H1 (cell line): ENCODE data around the gene PRELID1. TPM values are rescaled to one million over a fixed set of nuclear protein-coding genes. Genes with fewer than 3 reads are reported as not detected.
"Not testable (repeated sequence)": the region's sequence is repeated elsewhere in the genome, so short reads cannot be mapped to it uniquely, and the experiment has no call there.

Source experiments
- CTCF ChIA-PET: fragments of 300-600 bp; sonication (Branson Sonifier 250); formaldehyde crosslinking; loops from one replicate; lab custom pipeline; 2021; ENCODE audit not compliant: partially characterized antibody; lab: Charles Lee
- POLR2A ChIA-PET: fragments of 300-600 bp; sonication (Branson Sonifier 250); formaldehyde crosslinking; loops from one replicate; lab custom pipeline; 2021; ENCODE audit warnings: inconsistent platforms; ENCODE audit not compliant: partially characterized antibody; lab: Charles Lee
- DNase-seq, 2 experiments: peaks; one replicate each; pipeline versions ENCODE4 v3.0.0 to v3.0.0-alpha.2; 2010 to 2022; ENCODE audit warnings: low spot score in 2 of 2, low read depth in 1 of 2, mixed read lengths in 1 of 2
- FAIRE-seq: peaks from 2 replicates; lab custom pipeline; 2011; peaks lifted over from hg19 to GRCh38; lab: Jason Lieb, UNC
- H2AFZ ChIP-seq: 2 replicates; pipeline ENCODE4 v1.8.1; 2012; ENCODE audit warnings: low read length, inconsistent platforms
- H2AK5ac ChIP-seq: 2 replicates; pipeline ENCODE4 v1.6.1; 2013; ENCODE audit warnings: low read depth, low read length
- H2BK120ac ChIP-seq: replicated peaks from 2 replicates; pipeline ENCODE3; 2013; ENCODE audit warnings: low read depth, low read length, inconsistent platforms
- H2BK12ac ChIP-seq: 2 replicates; pipeline ENCODE4 v1.6.1; 2013; ENCODE audit warnings: low read depth, low read length
- H2BK15ac ChIP-seq: 2 replicates; pipeline ENCODE4 v1.6.1; 2013; ENCODE audit warnings: low read length
- H2BK20ac ChIP-seq: 2 replicates; pipeline ENCODE4 v1.6.1; 2013; ENCODE audit warnings: low read length
- H2BK5ac ChIP-seq: 2 replicates; pipeline ENCODE4 v1.6.1; 2013; ENCODE audit warnings: low read depth, low read length
- H3K14ac ChIP-seq: 2 replicates; pipeline ENCODE4 v1.6.1; 2013; ENCODE audit warnings: inconsistent platforms; ENCODE audit not compliant: insufficient read length
- H3K18ac ChIP-seq: 2 replicates; pipeline ENCODE4 v1.6.1; 2013; ENCODE audit warnings: low read length; ENCODE audit errors: extremely low read depth
- H3K23ac ChIP-seq: 2 replicates; pipeline ENCODE4 v1.6.1; 2013; ENCODE audit warnings: inconsistent platforms; ENCODE audit not compliant: insufficient read length
- H3K23me2 ChIP-seq: 2 replicates; pipeline ENCODE4 v1.6.1; 2013; ENCODE audit warnings: low read depth, low read length
- H3K27ac ChIP-seq: 2 replicates; pipeline ENCODE4 v1.6.1; 2011; ENCODE audit warnings: low read depth, low read length, inconsistent platforms
- H3K27me3 ChIP-seq, 4 experiments: replicated peaks in 1 of 4; 1 replicate in 1 of 4; 2 replicates in 3 of 4; pipeline versions ENCODE4 v1.6.1 to v1.8.1; 2011 to 2013; ENCODE audit warnings: low read length in 3 of 4, mild to moderate bottlenecking in 3 of 4, inconsistent platforms in 2 of 4, mixed read lengths in 2 of 4, moderate library complexity in 1 of 4; ENCODE audit not compliant: control insufficient read depth in 3 of 4, insufficient read depth in 3 of 4; ENCODE audit errors: extremely low read depth in 1 of 4
- H3K36me3 ChIP-seq, 4 experiments: 2 replicates each; pipeline versions ENCODE4 v1.6.1 to v1.8.1; 2011 to 2013; ENCODE audit warnings: mild to moderate bottlenecking in 4 of 4, low read length in 3 of 4, moderate library complexity in 2 of 4, control low read depth in 1 of 4, inconsistent platforms in 1 of 4; ENCODE audit not compliant: insufficient read depth in 4 of 4, control insufficient read depth in 2 of 4
- H3K4ac ChIP-seq: replicated peaks from 2 replicates; pipeline ENCODE3; 2013; ENCODE audit warnings: low read length, low read depth, mixed read lengths, inconsistent platforms; ENCODE audit not compliant: insufficient read length
- H3K4me1 ChIP-seq, 4 experiments: replicated peaks in 1 of 4; 1 replicate in 1 of 4; 2 replicates in 3 of 4; pipeline versions ENCODE4 v1.6.1 to v1.8.1; 2011 to 2013; ENCODE audit warnings: low read length in 3 of 4, inconsistent platforms in 2 of 4, mixed read lengths in 1 of 4; ENCODE audit not compliant: insufficient read depth in 4 of 4, control insufficient read depth in 3 of 4
- H3K4me2 ChIP-seq, 2 experiments: 2 replicates each; pipeline versions ENCODE4 v1.6.1 to v1.8.1; 2011 to 2013; ENCODE audit warnings: low read depth in 2 of 2, low read length in 2 of 2, control low read depth in 1 of 2, inconsistent platforms in 1 of 2, mild to moderate bottlenecking in 1 of 2; ENCODE audit not compliant: insufficient read depth in 1 of 2
- H3K4me3 ChIP-seq, 4 experiments: fragments of 200-600, 300-600 bp in 1 of 4; sonication (generic), shearing (Covaris generic), sonication (Bioruptor Twin) in 1 of 4; 2 replicates each; pipeline versions ENCODE4 v1.5.1 to v1.8.1; 2011 to 2016; ENCODE audit warnings: low read length in 4 of 4, low read depth in 3 of 4, control low read depth in 2 of 4, inconsistent platforms in 2 of 4, mild to moderate bottlenecking in 2 of 4, mixed read lengths in 1 of 4, moderate library complexity in 1 of 4; ENCODE audit not compliant: insufficient read depth in 2 of 4; ENCODE audit errors: extremely low read depth in 1 of 4
- H3K56ac ChIP-seq: replicated peaks from 2 replicates; pipeline ENCODE3; 2013; ENCODE audit warnings: low read depth, mild to moderate bottlenecking, mixed read lengths, low read length, inconsistent platforms; ENCODE audit not compliant: insufficient read length
- H3K79me1 ChIP-seq: 2 replicates; pipeline ENCODE4 v1.6.1; 2013; ENCODE audit warnings: low read depth, low read length, control low read depth
- H3K79me2 ChIP-seq, 2 experiments: 2 replicates each; pipeline versions ENCODE4 v1.6.1 to v1.8.1; 2012 to 2013; ENCODE audit warnings: low read length in 2 of 2, mild to moderate bottlenecking in 2 of 2, inconsistent platforms in 1 of 2; ENCODE audit not compliant: insufficient read depth in 2 of 2, control insufficient read depth in 1 of 2
- H3K9ac ChIP-seq, 4 experiments: replicated peaks in 1 of 4; 1 replicate in 1 of 4; 2 replicates in 3 of 4; pipeline versions ENCODE4 v1.6.1 to v1.8.1; 2011 to 2013; ENCODE audit warnings: low read depth in 3 of 4, low read length in 3 of 4, control low read depth in 2 of 4, mild to moderate bottlenecking in 2 of 4, moderate library complexity in 2 of 4, inconsistent platforms in 1 of 4; ENCODE audit errors: extremely low read depth in 1 of 4
- H3K9me3 ChIP-seq, 2 experiments: 2 replicates each; pipeline versions ENCODE4 v1.6.1 to v1.8.1; 2012 to 2013; ENCODE audit warnings: mild to moderate bottlenecking in 2 of 2, moderate library complexity in 2 of 2, control low read depth in 1 of 2, inconsistent platforms in 1 of 2, low read depth in 1 of 2, low read length in 1 of 2, mixed read lengths in 1 of 2; ENCODE audit not compliant: insufficient read depth in 2 of 2
- H4K20me1 ChIP-seq, 2 experiments: replicated peaks in 1 of 2; 2 replicates each; pipeline versions ENCODE3 to v1.8.1; 2011 to 2013; ENCODE audit warnings: inconsistent platforms in 2 of 2, low read length in 2 of 2, mild to moderate bottlenecking in 1 of 2; ENCODE audit not compliant: insufficient read depth in 2 of 2, control insufficient read depth in 1 of 2
- H4K5ac ChIP-seq: 2 replicates; pipeline ENCODE4 v1.6.1; 2013; ENCODE audit warnings: low read length, low read depth, mixed read lengths, inconsistent platforms; ENCODE audit not compliant: insufficient read length
- H4K8ac ChIP-seq: 2 replicates; pipeline ENCODE4 v1.8.0; 2013; ENCODE audit warnings: mild to moderate bottlenecking, moderate library complexity, low read length, inconsistent platforms; ENCODE audit not compliant: insufficient read depth; ENCODE audit errors: extremely low read depth
- H4K91ac ChIP-seq: replicated peaks from 2 replicates; pipeline ENCODE3; 2013; ENCODE audit warnings: low read length, mixed read lengths, inconsistent platforms; ENCODE audit not compliant: insufficient read length
- WGBS, 2 experiments: shearing (Covaris generic) in 1 of 2; methylation state at CpG; one replicate each; pipeline versions ENCODE4 v1.1.6 to v1.1.7; 2013 to 2015; ENCODE audit warnings: low lambda C conversion rate in 2 of 2, mixed read lengths in 2 of 2, inconsistent platforms in 1 of 2, low coverage in 1 of 2, missing lambda C conversion rate in 1 of 2; ENCODE audit not compliant: insufficient replicate concordance in 2 of 2, insufficient coverage in 1 of 2, insufficient read length in 1 of 2; ENCODE audit errors: extremely low coverage in 1 of 2, missing lambda C conversion rate in 1 of 2; 5-methylcytosine and 5-hydroxymethylcytosine counted together
- polyA plus RNA-seq, 7 experiments: library from polyadenylated mRNA; depleted of rRNA in 3 of 7; stranded (reverse) in 5 of 7; unstranded in 2 of 7; fragments of >200 nt in 5 of 7; fragments of 200-250 nt in 2 of 7; gene quantifications; 1 replicate in 5 of 7; 2 replicates in 1 of 7; 4 replicates in 1 of 7; pipeline versions ENCODE4 v1.2.1 to v1.2.3, GENCODE V29; 2011 to 2013; ENCODE audit warnings: missing spikeins in 2 of 7, mixed read lengths in 2 of 7
- total RNA-seq: library from RNA; stranded (reverse); fragmentation: NEBNext Ultra II Directional; extraction: Animal tissue kit (Norgen Biotek cat#: 25700); gene quantifications from 2 replicates; pipeline ENCODE4 v1.2.1, GENCODE V29; 2021

Gene PRELID1
- total and polyA plus RNA-seq, 2 of the 8 experiments (the other 6 are each of a cell fraction or from before 2014, with no cell fraction given): 272 to 428 TPM

- POLR2A ChIA-PET: interaction anchor here (1.5 kb wide), 1 partner anchor 8 kb away, joined by 8 read pairs; the partner anchor contains the start of gene LMAN2
- H4K20me1 ChIP-seq: not testable (repeated sequence)
These were observed 39.4 kb downstream of the PRELID1 start for GRCh38 chr5:177343000-177343399.

More at GRCh38 chr5:177343000-177343399, 39.4 kb downstream of the PRELID1 start:
- CTCF ChIA-PET: interaction anchor here (1.4 to 1.7 kb wide), 2 partner anchors 23 to 30 kb away, joined by 4 to 5 read pairs; no protein-coding TSS in a partner anchor
- H2BK15ac ChIP-seq, H2BK20ac ChIP-seq, H3K56ac ChIP-seq, H3K36me3 ChIP-seq, H3K9me3 ChIP-seq, H3K23ac ChIP-seq, H3K4me2 ChIP-seq, H4K5ac ChIP-seq, H3K27me3 ChIP-seq, H2AFZ ChIP-seq, H2AK5ac ChIP-seq, H3K9ac ChIP-seq, H3K4me3 ChIP-seq, H3K4ac ChIP-seq, H2BK120ac ChIP-seq, H4K91ac ChIP-seq, H4K8ac ChIP-seq, FAIRE-seq, H3K23me2 ChIP-seq, H3K14ac ChIP-seq, H3K4me1 ChIP-seq, H3K18ac ChIP-seq, H3K27ac ChIP-seq, DNase-seq, H2BK12ac ChIP-seq, H2BK5ac ChIP-seq: not testable (repeated sequence)
- H3K79me1 ChIP-seq: peaks cover 14% of the 10 kb centered on the region
- WGBS, 2 experiments: 94% methylated on average over 14 of the region's 14 CpGs; no CpG with 5 or more reads in 1 of the 2 experiments
- peaks cover 6 to 56% of the 10 kb centered on the region in 2 experiments for H3K79me2 ChIP-seq
